Stimulated activated CD8-positive, alpha-beta memory T cell treated with anti-CD3 and anti-CD28 coated beads, Interleukin-2, amount 100 ng/mL, for 1 hour (primary cell): ENCODE measurements around the gene ADCYAP1R1.

Experiments
- DNase-seq, 2 donors: peaks; one replicate each; pipeline ENCODE4 v3.0.0-alpha.2; 2020; ENCODE audit warnings: low read depth in 2 of 2

ADCYAP1R1 gene

GRCh38 chr7:31087351-31087750, 35.2 kb downstream of the ADCYAP1R1 start:
- DNase-seq, result no peak

- no peak for DNase-seq
Measured at GRCh38 chr7:31091924-31092434, 39.9 kb downstream of the ADCYAP1R1 start.

- no peak for DNase-seq
Measured at GRCh38 chr7:31092606-31093005, 40.5 kb downstream of the ADCYAP1R1 start.

- no peak for DNase-seq
Measured at GRCh38 chr7:31093282-31093681, 41.2 kb downstream of the ADCYAP1R1 start.

GRCh38 chr7:31094271-31094670, 42.2 kb downstream of the ADCYAP1R1 start:
- no peak for DNase-seq

GRCh38 chr7:31095286-31096197, 43.4 kb downstream of the ADCYAP1R1 start:
- DNase-seq, result no peak

- DNase-seq, result no peak
Measured at GRCh38 chr7:31096198-31096876, 44.2 kb downstream of the ADCYAP1R1 start.

- no peak for DNase-seq
Measured at GRCh38 chr7:31096877-31097258, 44.8 kb downstream of the ADCYAP1R1 start.

- DNase-seq, result no peak
Measured at GRCh38 chr7:31098642-31099360, 46.7 kb downstream of the ADCYAP1R1 start.

GRCh38 chr7:31099451-31100444, 47.6 kb downstream of the ADCYAP1R1 start:
- DNase-seq, result no peak

GRCh38 chr7:31100445-31100844, 48.3 kb downstream of the ADCYAP1R1 start:
- no peak for DNase-seq

GRCh38 chr7:31100871-31101270, 48.8 kb downstream of the ADCYAP1R1 start:
- DNase-seq, result no peak

GRCh38 chr7:31101544-31101943, 49.4 kb downstream of the ADCYAP1R1 start:
- DNase-seq, result no peak

GRCh38 chr7:31102151-31102972, 50.3 kb downstream of the ADCYAP1R1 start:
- DNase-seq, result no peak

GRCh38 chr7:31102973-31103850, 51.1 kb downstream of the ADCYAP1R1 start:
- DNase-seq, result no peak

- no peak for DNase-seq
Measured at GRCh38 chr7:31104361-31105255, 52.5 kb downstream of the ADCYAP1R1 start.

GRCh38 chr7:31105256-31105950, 53.3 kb downstream of the ADCYAP1R1 start:
- no peak for DNase-seq
